IPS-NIHi11 (cell line): Measurements from ENCODE around the gene FCER2.
A peak's percentile ranks its signal among the peaks of the same experiment; 100 is the strongest.

ENCODE experiments used
- DNase-seq: peaks from one replicate; pipeline ENCODE4 v3.0.0; 2012; ENCODE audit warnings: mixed read lengths, low spot score

FCER2 gene

DNA sequence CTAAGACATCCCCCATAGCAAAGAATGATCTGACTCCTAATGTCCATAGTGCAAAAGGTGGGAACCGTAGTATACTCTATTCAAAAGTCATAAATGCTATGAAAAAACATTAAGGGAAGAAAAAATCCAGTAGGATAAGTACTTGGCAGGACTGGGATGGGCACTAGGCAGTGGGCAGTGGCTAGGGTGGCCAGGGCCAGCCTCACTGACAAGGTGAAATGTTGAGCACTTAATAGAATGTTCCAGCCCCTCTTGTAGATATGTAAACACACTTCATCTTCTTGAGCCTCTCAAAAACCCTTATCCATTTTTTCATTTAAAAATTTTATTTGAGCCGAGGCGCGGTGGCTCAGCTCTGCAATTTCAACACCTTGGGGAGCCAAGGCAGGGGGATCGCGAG is 31.4 kb upstream of the FCER2 start:
- DNase-seq, result no peak

DNA sequence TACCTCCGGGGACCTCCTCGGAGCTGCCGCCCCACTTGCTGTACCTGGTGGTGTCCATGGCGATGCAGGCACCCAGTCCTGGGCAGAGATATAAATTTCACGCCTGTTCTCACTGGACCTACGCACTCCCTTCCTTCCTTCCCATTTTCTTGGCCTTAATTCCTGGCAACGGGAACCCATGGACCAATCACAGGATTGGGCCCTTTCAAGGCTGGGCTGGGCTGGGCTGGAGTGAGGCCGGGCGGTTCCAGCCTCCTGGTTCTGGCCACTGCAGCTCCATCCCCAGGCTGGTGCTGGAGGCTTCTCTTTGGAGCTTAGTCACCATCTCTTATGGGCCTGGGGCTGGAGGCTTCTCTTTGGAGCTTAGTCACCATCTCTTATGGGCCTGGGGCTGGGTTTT is 30.1 kb upstream of the FCER2 start, which contains the start of gene CLEC4G:
Gene CLEC4G, minus strand, starts transcription at position 66 of the 400 bp plus-strand sequence. Its CDS starts 8 bp downstream, at position 58.
- no peak for DNase-seq

DNA sequence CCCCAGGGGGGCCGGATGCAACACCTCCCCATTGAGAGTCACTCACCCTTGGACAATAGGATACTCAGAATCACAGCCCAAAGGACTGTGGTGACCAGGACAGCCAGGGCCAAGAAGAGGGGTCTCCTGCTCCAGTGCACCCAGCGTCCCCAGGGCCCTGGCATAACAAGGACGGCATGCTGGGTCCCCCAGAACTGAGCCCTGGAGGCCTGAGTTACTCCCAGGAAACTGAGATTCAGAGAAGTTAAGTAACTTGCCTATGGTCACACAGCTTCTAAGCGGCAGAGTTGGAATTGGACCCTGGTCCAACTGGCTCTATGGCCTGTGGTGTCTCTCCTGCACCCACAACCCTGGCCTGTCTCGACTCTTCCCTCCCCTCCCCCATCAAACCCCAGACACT is 29.7 kb upstream of the FCER2 start:
- no peak for DNase-seq

DNA sequence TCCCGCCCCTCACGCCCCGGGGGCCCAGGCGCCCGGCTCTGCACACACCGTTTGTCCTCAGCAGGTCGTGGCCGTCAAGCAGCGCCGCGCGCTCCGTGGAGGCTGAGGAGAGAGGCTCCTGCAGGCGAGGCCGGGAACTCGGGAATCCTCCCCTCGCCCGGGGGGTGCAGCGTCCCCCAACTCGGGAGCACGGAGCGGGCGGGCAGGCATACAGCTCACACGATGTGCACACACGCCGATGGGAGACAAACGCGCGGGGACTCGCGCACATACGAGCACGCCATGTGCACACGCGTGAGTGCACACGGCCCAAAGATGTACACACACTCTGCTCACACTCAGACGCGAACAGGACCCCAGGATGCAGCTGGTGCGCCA is 29.3 kb upstream of the FCER2 start:
- DNase-seq, result no peak

DNA sequence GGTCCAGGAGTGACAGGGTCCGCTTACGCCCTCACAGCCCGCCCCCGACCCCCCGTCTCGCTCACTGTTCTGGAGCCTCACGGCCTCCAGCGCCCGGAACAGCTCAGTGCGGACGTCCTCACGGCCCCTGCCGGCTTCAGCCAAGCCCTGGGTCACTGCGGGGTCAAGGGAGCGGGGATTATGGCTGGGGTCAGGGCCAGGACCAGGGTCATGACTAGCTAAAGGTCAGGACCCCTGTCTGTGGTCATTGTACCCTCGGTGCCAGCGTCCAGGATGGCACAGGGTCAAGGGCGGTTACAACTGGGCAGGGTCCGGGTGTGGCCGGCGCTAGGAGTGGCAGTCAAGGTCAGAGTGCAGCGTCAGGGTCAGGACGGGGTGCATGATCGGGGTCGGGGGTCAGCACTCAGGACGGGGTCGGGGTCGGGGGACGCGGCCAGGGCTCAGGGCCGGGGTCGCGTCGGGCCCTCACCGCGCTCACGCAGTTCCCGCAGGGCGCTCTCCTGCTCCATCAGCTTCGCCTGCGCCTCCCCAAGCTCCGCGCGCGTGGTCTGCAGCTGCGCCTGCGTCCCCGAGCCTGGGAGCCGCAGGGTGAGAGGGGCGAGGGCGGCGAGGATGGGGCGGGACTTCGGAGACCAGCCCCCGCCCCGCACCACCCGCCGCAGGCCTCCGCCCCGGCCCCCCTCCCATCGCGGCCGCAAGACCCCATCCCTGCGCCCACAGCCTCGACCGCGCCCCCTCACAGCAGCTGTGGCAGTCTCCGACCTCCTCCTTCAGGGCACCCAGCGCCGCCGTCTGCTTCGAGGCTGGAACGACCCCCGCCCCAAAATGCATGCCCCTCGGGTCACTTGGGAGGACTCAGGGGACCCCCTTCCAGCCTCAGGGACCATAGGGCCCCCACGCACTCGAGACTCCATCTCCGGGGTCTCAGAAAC is 28.6 kb upstream of the FCER2 start:
- DNase-seq, result no peak

DNA sequence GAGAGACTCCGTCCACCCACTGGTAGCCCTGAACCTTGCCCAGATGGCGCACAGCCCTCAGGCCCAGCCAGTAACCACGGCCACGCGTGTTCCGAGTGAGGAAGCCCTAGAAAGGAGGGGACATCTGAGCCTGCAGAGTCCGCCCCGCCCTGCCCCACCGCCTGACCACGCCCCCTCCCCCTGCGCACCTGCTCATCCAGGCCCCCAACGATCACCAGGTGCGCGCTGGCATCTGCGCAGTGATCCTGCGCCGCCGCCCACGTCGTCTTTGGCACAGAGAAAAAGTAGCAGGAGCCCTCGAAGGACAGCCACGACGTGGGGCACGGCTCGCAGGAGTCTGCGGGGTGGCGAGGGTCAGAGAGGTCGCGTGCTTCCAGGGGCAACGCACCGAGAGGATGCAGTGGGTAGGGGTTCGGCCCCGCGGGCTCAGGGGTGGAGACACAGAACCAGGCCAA is 27.9 kb upstream of the FCER2 start:
- DNase-seq, result peak; percentile 64

DNA sequence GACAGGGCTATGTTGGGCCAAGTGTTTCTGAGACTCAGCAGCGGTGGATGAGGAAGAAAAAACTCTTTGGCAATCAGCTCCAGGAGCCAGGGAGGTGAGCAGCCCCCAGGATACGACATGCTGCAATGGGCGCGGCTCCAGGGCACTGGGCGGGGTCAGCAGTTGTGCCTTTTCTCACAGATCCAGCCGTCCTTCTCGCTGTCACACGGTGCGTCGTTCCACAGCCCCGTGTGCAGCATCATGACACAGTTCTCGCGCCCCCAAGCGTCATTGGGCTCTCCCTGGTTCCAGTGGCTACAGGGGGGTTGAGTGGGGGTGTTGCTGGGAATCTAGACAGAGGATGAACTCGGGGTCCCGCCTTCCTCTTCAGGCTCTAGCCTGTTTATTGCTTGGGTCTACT is 27.3 kb upstream of the FCER2 start:
- no peak for DNase-seq

DNA sequence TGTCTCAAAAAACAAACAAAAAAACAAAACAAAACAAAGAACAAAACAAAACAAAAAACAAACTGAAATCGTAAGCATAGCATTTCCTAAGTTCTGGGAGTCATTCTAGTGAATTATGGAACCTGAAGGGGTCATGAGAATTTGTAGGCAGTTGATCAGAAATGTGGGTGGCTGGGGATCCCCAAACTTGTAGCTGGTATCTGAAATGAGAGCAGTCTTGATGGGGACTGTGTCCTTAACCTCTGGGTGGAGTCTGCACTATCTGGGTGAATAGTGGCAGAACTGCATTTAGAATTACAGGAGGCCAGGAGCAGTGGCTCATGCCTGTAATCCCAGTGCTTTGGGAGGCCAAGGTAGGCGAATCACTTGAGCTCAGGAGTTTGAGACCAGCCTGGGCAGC is 23.9 kb upstream of the FCER2 start:
- DNase-seq, result no peak

DNA sequence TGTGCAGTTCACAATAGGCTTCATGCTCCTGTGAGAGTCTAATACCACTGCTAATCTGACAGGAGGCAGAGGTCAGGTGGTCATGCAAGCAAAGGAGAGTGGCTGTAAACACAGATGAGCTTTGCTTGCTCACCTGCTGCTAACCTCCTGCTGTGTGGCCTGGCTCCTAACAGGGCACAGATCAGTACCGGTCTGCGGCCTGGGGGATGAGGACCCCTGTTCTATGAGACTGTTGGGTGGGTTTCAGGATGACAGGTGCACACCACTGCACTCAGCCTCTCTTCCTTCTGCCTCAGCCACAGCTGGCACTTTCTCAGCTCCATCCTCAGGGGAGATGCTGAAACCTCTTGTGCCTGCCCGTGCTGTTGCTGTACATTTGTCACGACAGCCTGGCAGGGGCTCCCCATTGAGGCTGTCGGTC is 20.3 kb upstream of the FCER2 start:
- no peak for DNase-seq

DNA sequence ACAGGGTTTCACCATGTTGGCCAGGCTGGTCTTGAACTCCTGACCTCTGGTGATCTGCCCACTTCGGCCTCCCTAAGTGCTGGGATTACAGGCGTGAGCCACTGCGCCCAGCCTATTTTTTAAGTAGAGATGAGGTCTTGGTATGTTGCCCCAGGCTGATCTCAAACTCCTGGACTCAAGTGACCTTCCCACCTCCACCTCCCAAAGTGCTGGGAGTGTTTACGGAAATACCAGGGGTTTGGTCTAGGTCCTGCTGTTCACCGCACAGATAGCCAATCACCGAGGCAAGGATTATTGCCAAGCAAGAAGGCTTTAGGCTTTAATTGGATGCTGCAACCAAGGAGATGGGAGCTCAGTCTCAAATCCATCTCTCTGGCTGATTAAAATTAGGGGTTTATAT is 18.4 kb upstream of the FCER2 start:
- DNase-seq, result no peak

DNA sequence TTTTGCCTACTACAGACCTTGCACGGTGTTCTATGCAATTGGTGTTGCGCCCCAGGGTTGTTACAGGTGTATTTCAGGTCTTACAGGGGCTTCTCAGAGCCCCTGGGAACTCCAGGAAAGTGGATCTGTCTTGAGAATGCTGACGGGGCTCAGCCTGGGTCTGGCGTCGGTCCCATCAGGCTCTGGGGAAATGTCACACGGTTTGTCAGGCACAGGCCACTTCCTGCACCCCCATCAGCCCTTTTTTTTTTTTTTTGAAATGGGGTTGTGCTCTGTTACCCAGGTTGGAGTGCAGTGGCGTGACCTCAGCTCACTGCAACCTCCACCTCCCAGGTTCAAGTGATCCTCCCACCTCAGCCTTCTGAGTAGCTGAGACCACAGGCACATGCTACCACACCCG is 16.7 kb upstream of the FCER2 start:
- no peak for DNase-seq

DNA sequence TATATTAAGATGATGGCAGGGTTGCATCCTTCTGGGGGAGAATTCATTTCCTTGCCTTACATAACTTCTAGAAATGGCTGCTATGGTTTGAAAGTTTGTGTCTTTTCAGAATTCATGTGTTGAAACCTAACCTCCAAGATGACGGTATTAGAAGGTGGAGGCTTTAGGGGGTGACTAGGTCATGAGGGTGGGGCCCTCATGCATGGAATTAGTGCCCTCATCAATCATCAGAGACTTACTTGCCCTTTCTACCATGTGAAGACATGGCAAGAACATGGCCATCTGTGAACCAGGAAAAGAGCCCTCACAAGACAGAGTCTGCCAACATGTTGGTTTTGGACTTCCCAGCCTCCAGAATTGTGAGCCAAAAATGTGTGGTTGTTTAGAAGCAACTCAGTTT is 14.8 kb upstream of the FCER2 start:
- no peak for DNase-seq

DNA sequence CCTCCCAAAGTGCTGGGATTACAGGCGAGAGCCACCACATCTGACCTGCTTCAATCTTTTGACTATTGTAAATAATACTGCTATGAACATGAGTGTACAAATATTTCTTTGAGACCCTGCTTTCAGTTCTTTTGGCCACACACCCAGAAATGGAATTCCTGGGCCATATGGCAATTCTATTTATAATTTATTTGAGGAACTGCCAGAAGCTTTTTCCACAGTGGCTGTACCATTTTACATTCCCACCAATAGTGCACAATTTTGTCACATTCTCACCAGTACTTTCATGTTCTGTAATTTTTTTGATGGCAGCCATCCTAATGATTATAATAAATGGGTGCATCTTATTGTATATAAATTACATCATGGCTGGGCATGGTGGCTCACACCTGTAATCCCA is 13.7 kb upstream of the FCER2 start:
- no peak for DNase-seq

DNA sequence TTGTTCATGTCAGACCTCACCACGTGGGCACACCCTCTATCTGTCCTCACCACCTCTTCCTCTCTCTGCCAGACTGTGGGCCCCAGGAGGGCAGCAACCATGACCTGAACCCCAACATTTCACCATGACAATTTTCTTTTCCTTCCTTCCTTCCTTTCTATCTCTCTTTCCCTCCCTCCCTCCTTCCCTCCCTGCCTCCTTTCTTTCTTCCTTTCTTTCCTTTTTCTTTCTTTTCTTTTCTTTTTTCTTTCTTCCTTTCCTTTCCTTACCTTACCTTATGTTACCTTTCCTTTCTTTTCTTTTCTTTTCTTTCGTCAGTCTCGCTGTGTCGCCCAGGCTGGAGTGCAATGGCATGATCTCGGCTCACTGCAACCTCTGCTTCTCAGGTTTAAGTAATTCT is 8.7 kb upstream of the FCER2 start:
- no peak for DNase-seq

DNA sequence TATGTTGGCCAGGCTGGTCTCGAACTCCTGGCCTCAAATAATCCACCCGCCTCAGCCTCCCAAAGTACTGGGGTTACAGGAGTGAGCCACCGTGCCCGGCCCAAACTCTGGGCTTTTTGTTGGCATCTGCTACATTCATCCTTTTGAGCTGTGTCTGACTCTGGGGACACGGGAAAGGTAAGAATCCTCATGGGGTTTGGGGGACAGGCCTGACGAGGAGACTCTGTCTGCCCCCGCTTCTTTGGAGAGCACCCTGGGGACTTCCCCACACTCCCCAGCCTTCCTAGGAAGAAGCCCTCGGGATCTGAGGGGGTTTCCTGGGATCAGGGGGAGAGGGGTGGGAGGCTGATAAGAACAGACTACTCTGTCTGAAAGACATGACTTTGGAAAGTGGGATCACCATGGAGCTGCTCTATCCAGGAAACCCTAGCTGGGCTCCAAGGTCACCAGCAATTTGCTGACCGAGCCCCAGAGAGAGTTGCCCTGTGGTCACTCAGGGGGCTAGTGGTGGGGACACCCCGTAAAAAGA is 8.1 kb upstream of the FCER2 start:
- DNase-seq, result no peak

DNA sequence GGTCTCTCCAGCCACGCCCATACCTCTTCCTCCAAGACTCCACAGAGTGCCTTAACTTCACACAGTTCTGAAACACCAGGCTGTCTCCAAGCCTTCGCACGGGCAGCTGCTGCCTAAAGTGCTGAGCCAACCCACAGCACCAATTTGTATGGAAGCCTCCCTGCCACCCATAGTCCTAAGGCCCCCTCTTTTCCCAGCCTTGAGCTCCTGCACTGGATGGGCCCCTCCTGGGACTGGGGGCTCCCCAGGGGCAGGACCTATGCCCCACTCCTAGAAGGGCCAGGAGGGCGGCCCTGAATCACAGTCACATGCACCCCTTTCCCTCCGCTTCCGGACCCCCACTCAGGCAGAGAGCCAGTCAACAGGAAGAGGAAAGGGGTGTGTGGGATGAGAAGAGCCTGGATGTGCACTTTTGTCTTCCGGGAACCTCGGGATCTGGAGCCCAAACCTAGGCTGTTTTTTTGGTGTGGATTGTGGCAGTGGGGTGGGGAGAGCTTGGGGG is 5.1 kb upstream of the FCER2 start:
- DNase-seq, result no peak

DNA sequence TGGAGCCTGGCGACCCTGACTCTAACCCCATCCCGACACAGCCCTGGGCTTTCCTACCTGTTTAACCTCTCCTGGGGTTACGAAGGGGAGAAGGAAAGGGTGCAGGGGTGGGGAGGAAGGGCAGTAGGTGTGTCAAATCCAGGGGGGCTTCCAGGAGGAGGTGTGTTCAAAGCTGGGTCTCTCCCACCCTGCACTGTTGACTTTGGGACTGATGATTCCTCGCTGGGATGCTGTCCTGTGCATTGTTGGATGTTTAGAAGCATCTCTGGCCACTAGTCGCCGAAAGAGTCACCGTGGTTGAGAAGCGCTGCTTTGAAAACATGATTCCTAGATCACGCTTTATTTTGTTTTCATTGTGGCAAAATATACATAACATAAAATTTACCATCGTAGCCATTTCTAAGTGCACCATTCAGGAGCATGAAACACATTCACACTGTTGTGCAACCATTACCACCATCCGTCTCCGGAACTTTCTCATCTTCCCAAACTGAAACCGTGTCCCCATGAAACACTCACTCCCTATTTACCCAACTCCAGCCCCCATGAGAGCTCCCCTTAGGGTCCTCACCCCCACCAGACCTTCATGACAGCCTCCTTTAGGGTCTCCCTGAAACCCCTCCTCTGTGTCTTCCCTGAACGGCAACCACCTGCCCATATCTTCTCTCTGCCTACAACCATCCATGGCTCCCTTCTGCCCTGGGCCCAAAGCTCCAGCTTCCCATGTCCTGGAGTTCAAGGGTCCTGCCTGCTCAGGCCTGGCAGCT is 4.4 kb upstream of the FCER2 start:
- DNase-seq, result no peak

DNA sequence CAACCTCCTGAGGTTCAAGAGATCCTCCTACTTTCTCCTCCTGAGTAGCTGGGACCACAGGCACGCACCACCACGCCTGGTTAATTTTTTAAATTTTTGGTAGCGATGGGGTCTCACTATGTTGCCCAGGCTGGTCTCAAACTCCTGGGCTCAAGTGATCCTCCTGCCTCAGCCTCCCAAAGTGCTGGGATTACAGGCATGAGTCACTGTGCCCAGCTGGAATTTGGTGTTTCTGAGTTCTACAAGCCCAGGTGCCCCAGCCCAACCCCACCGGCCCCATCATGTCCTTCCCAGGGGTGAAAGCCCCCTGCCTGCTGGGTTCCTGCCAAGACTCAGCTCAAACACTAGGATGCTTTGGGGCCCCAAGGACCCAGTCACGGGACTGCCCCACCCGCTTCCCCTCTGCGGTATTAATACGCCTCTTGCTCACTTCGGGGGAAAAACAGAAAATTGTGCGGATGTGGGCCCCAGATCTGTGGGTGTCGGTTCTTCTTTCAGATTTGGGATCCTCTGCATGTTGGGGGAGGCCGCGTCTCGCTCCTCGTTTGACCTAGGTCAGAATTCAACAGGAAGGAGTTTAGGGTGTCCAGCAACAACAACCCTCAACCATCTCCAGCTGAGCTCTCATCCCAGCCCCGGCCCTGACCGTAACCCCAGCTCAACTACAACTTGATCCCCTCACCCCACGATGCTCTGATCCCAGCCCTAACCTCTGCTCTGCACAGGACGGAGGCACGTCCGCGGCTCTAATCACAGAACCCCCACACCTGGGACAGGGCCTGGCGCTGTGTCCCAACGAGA is 3.7 kb upstream of the FCER2 start:
- no peak for DNase-seq

DNA sequence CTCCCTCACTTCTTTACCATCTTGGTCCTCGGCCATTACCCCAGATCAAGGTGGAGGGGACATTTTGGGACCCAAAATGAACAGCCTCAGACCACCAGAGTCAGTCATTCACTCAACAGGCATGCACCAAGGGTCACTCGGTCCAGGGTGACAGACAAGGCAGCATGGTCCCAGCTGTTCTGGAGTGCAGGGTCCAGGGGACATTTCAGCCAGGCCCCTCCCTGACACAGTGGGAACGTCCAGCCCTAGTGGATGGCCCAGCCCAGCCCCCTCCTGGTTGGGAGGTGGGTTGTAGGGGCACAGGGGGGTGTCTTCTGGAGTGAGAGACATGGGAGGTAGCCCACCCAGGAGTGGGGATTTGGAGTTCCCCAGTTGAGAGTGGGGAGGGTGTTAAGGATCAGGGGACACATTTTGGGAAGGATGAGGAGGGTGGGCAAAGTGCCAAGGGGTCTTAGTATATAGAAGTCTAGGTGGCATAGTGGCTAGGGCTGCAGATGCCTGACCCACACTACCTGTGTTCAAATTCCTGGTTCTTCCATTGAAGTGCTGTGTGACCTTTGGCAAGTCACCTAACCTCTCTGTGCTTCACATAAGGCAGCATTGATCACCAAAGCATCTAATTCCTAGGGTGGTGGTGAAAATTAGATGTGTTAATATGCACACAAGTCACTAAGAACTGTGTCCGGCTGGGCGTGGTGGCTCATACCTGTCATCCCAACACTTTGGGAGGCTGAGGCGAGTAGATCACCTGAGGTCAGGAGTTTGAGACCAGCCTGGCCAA is 2.5 kb upstream of the FCER2 start:
- DNase-seq, result no peak

DNA sequence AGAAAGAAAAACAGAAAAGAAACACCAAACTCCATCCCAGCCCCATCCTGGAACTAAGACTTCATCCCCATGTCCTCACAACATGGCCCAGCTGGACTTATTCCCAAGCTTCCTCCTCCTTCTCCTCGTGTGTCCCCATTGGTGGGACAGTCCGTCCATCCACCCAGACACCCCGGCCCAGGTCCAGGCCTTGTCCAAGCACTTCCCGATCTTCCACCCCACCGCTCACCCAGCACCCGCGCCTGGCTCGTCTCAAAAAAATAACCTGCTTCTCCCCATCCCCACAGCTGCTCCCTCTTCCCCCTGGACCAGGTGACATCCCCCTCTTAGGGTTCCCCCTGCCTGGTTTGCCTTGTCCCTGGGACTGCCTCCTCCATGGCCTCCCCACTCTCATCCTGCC is 1.4 kb upstream of the FCER2 start:
- DNase-seq, result no peak

DNA sequence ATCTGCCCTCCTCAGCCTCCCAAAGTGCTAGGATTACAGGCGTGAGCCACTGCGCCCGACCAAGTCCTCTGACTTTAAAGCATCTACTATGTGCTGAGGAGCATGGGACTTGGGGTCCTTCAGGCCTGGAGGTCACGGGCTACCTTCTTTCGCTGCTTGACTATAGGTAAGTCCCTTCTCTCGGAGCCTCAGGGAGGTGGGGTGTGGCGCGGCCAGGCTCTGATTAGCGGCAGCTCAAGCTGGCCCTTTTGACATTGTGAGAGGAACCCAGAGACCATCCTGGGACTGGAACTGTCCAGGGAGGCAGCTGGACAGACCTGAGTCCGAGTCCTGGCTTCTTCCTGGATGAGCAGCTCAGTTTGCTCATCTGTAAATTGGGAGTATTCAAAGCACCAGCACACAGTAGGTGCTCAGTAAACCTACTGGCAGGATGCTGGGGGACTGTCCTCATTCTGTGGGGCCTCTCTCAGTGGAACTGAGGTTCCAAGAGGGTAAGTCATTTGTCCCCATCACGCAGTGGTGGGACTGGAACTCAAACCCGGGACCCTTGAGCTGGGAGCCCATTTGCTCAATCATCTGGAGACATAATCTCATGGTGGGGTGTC is 780 bp downstream of the FCER2 start:
- no peak for DNase-seq
